Gastrocnemius medialis (tissue), 4 donors: ENCODE measurements around the gene NTM. TPM values are rescaled to one million over a fixed set of nuclear protein-coding genes. Genes with fewer than 3 reads are reported as not detected.

Experiments used
- ATAC-seq, 2 donors: fragments of 150-250 bp; one replicate each; pipeline ENCODE4 v1.9.1; 2016
- DNase-seq, 2 donors: peaks; one replicate each; pipeline ENCODE4 v3.0.0-alpha.2; 2019
- H3K27ac ChIP-seq, 4 donors: fragments of 200-600 bp; sonication (generic); 1 replicate in 1 of 4; 2 replicates in 3 of 4; pipeline ENCODE4 v1.5.1; 2016 to 2018; ENCODE audit warnings: mild to moderate bottlenecking in 2 of 4, moderate library complexity in 1 of 4
- H3K27me3 ChIP-seq, 3 donors: fragments of 200-600 bp; sonication (generic) in 2 of 3; 1 replicate in 1 of 3; 2 replicates in 2 of 3; pipeline versions ENCODE4 v1.5.1 to v1.6.0; 2016 to 2019; ENCODE audit warnings: mild to moderate bottlenecking in 1 of 3, moderate library complexity in 1 of 3
- H3K36me3 ChIP-seq, 2 donors: fragments of 200-600 bp; sonication (generic) in 1 of 2; one replicate each; pipeline ENCODE4 v1.5.1; 2017 to 2018
- H3K4me1 ChIP-seq, 2 donors: fragments of 200-600 bp; sonication (generic) in 1 of 2; one replicate each; pipeline ENCODE4 v1.5.1; 2016 to 2017; ENCODE audit warnings: mild to moderate bottlenecking in 2 of 2
- H3K4me3 ChIP-seq, 4 donors: fragments of 200-600 bp; sonication (generic) in 3 of 4; 1 replicate in 1 of 4; 2 replicates in 3 of 4; pipeline ENCODE4 v1.5.1; 2016 to 2019; ENCODE audit warnings: mild to moderate bottlenecking in 2 of 4
- H3K9me3 ChIP-seq, 3 donors: fragments of 200-600 bp; sonication (generic) in 2 of 3; 1 replicate in 1 of 3; 2 replicates in 2 of 3; pipeline ENCODE4 v1.5.1; 2016 to 2019
- CTCF ChIP-seq, 5 experiments: fragments of 450-650 bp in 3 of 5; fragments of 200-600 bp in 2 of 5; sonication (generic) in 2 of 5; IDR thresholded peaks in 4 of 5; conservative IDR thresholded peaks in 1 of 5; 1 replicate in 4 of 5; 2 replicates in 1 of 5; pipeline ENCODE4 v1.5.1; 2016 to 2019; ENCODE audit warnings: antibody characterized with exemption in 5 of 5, mild to moderate bottlenecking in 3 of 5, moderate library complexity in 3 of 5
- POLR2A ChIP-seq, 2 donors: fragments of 450-650 bp; IDR thresholded peaks; one replicate each; pipeline ENCODE4 v1.6.1; 2017; ENCODE audit warnings: antibody characterized with exemption in 2 of 2, mild to moderate bottlenecking in 2 of 2, moderate library complexity in 2 of 2
- in situ Hi-C, 4 donors: fragments of 200-750 bp; cut with MboI; loops; one replicate each; pipeline versions ENCODE4 v1.15.0 to v1.8.0; 2017; ENCODE audit warnings: low sequenced_read_pairs in 4 of 4
- intact Hi-C: fragments of 100-400 bp; cut with DNase I; formaldehyde crosslinking; loops from one replicate; pipeline ENCODE4 v1.15.1; 2023; ENCODE audit warnings: low total_unique reads
- total RNA-seq, 4 donors: library from RNA; depleted of rRNA; stranded (reverse); fragments of >200 nt; gene quantifications; one replicate each; pipeline versions ENCODE4 v1.1.0 to v1.2.3, GENCODE V29; 2016

Gene NTM
- total RNA-seq, 4 donors from 2014 or later = 0.69 TPM; not detected in 3

DNA sequence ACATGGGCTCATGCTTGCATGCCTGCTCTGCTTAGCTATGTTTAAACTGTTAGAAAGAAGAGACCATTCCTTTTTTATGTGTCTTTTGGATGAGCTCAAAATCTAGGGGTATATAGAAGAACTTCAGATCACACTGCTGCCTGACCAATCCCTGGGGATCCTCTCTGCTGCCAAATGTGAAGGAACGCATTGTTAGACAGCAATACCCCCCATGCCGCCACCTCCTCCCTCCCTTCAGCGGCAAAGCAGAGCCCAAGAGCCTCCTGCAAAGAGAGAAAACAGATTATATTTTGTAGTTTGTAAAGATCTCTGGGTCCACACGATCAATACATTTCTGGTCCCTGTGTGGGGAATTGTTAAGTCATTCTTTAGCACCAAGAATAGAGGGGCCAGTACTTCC, 677.6 kb downstream of the NTM start:
- H3K36me3 ChIP-seq = no peaks in the 10 kb centered on the region
- in situ Hi-C loops = no loop called here
- ATAC-seq = no peak

GRCh38 chr11:132049205-132049604, 678.8 kb downstream of the NTM start:
- TF ChIP-seq CTCF (IDR thresholded peaks at IDR 0.05 in 4 of 5, conservative IDR thresholded peaks at IDR 0.05 in 1 of 5) (no peak), POLR2A (IDR thresholded peaks at IDR 0.05) (no peak)
- in situ Hi-C loops = no loop called here
- Histone ChIP-seq H3K36me3 (no peaks in the 10 kb centered on the region), H3K27me3 (no peaks in the 10 kb centered on the region), H3K9me3 (no peaks in the 10 kb centered on the region), H3K4me1 (peaks cover 0 to 11% of the 10 kb centered on the region in 2 donors), H3K27ac (no peak overlapping the region), H3K4me3 (no peak overlapping the region)
- DNase-seq = no peak
- intact Hi-C loops = no loop called here
- ATAC-seq = no peak

More for the DNA sequence above, 677.6 kb downstream of the NTM start:
- intact Hi-C loops = no loop called here
- Histone ChIP-seq H3K4me1 (peaks cover 0 to 11% of the 10 kb centered on the region in 2 donors), H3K27me3 (no peaks in the 10 kb centered on the region), H3K27ac (no peak overlapping the region), H3K4me3 (no peak overlapping the region), H3K9me3 (no peaks in the 10 kb centered on the region)
- TF ChIP-seq CTCF (IDR thresholded peaks at IDR 0.05 in 4 of 5, conservative IDR thresholded peaks at IDR 0.05 in 1 of 5) = no peak
- TF ChIP-seq POLR2A (IDR thresholded peaks at IDR 0.05) = no peak
- DNase-seq = no peak

DNA sequence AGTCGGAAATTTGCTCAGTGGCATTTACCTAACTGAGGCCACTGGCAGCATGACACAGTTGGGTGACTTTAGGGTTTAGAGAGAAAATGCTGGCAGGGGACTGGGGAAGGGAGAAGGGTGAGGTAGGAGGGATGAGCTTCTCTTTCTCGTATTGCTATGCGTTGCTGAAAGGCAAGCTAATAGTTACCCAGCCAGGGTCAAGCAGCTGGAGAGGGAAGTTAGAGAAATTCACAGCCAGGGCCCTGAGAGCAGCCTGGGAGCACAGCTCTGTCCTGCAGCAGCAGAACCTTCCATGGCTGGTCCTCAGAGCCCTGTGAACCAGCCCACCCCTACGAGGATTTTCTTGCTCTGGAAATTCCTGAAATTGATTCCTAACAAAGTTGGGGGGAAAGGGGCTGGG, 679.6 kb downstream of the NTM start:
- Histone ChIP-seq H3K36me3 (no peaks in the 10 kb centered on the region), H3K9me3 (no peaks in the 10 kb centered on the region), H3K4me3 (no peak overlapping the region), H3K27ac (no peak overlapping the region), H3K27me3 (no peaks in the 10 kb centered on the region), H3K4me1 (peaks cover 0 to 11% of the 10 kb centered on the region in 2 donors)
- intact Hi-C loops (no loop called here), in situ Hi-C loops (no loop called here)
- ATAC-seq (no peak), DNase-seq (no peak)
- TF ChIP-seq CTCF (IDR thresholded peaks at IDR 0.05 in 4 of 5, conservative IDR thresholded peaks at IDR 0.05 in 1 of 5) = no peak
- no peak for TF ChIP-seq POLR2A (IDR thresholded peaks at IDR 0.05)

GRCh38 chr11:132050577-132051165, 680.3 kb downstream of the NTM start:
- no peak for DNase-seq
- ATAC-seq = no peak
- no peaks in the 10 kb centered on the region for H3K9me3 ChIP-seq
- H3K36me3 ChIP-seq = no peaks in the 10 kb centered on the region
- peaks cover 0 to 13% of the 10 kb centered on the region in 2 donors for H3K4me1 ChIP-seq
- no peak overlapping the region for H3K27ac ChIP-seq
- no peak for TF ChIP-seq POLR2A (IDR thresholded peaks at IDR 0.05)
- intact Hi-C loops = no loop called here
- no peak overlapping the region for H3K4me3 ChIP-seq
- in situ Hi-C loops = no loop called here
- H3K27me3 ChIP-seq = no peaks in the 10 kb centered on the region

GRCh38 chr11:132051704-132052103, 681.3 kb downstream of the NTM start:
- Histone ChIP-seq H3K9me3 (no peaks in the 10 kb centered on the region), H3K4me3 (no peak overlapping the region), H3K36me3 (no peaks in the 10 kb centered on the region), H3K27me3 (no peaks in the 10 kb centered on the region), H3K27ac (no peak overlapping the region), H3K4me1 (peaks cover 0 to 14% of the 10 kb centered on the region in 2 donors)
- TF ChIP-seq POLR2A (IDR thresholded peaks at IDR 0.05) = no peak
- no peak for TF ChIP-seq CTCF (IDR thresholded peaks at IDR 0.05 in 4 of 5, conservative IDR thresholded peaks at IDR 0.05 in 1 of 5)
- intact Hi-C loops = no loop called here
- in situ Hi-C loops = no loop called here
- DNase-seq = no peak
- no peak for ATAC-seq
